LNCAP (cell line): ENCODE data around the gene RND1.

Experiments
- TF ChIP-seq, protein P1 (sequence below): fragments of 450-650 bp; IDR thresholded peaks from 2 replicates; pipeline ENCODE4 v1.5.1; 2017; ENCODE audit warnings: mild to moderate bottlenecking

The RND1 gene

GRCh38 chr12:48807981-48808380 lies 57.7 kb downstream of the RND1 start:
- TF ChIP-seq, protein P1, sequence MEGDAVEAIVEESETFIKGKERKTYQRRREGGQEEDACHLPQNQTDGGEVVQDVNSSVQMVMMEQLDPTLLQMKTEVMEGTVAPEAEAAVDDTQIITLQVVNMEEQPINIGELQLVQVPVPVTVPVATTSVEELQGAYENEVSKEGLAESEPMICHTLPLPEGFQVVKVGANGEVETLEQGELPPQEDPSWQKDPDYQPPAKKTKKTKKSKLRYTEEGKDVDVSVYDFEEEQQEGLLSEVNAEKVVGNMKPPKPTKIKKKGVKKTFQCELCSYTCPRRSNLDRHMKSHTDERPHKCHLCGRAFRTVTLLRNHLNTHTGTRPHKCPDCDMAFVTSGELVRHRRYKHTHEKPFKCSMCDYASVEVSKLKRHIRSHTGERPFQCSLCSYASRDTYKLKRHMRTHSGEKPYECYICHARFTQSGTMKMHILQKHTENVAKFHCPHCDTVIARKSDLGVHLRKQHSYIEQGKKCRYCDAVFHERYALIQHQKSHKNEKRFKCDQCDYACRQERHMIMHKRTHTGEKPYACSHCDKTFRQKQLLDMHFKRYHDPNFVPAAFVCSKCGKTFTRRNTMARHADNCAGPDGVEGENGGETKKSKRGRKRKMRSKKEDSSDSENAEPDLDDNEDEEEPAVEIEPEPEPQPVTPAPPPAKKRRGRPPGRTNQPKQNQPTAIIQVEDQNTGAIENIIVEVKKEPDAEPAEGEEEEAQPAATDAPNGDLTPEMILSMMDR = no peak
